HG02884 (cell line): ENCODE data around the gene KRTAP12-3.

Experiments
- ATAC-seq: cut with Tn5 transposase; IDR thresholded peaks from one replicate; pipeline ENCODE4 v1.9.1; 2021; ENCODE audit warnings: mild to moderate bottlenecking, moderate library complexity; ENCODE audit not compliant: unreplicated experiment

Gene KRTAP12-3

GRCh38 chr21:44701541-44701940, 43.8 kb downstream of the KRTAP12-3 start:
- ATAC-seq = no peak

- ATAC-seq = no peak
Observed at GRCh38 chr21:44702111-44702972, 44.6 kb downstream of the KRTAP12-3 start.

GRCh38 chr21:44702973-44703730, 45.4 kb downstream of the KRTAP12-3 start:
- no peak for ATAC-seq

- ATAC-seq = no peak
Observed at GRCh38 chr21:44703731-44704635, 46.3 kb downstream of the KRTAP12-3 start.

GRCh38 chr21:44704636-44705001, 46.9 kb downstream of the KRTAP12-3 start:
- ATAC-seq = no peak

- ATAC-seq = no peak
Observed at GRCh38 chr21:44706026-44706705, 48.4 kb downstream of the KRTAP12-3 start.

GRCh38 chr21:44706706-44707581, 49.2 kb downstream of the KRTAP12-3 start:
- ATAC-seq = no peak
